IPS DF 19.7 (cell line): ENCODE measurements around the gene UGT1A8.
"Not testable (repeated sequence)": the region's sequence is repeated elsewhere in the genome, so short reads cannot be mapped to it uniquely, and the experiment has no call there.

Experiments used
- DNase-seq: peaks from one replicate; pipeline ENCODE4 v3.0.0-alpha.2; 2013; ENCODE audit warnings: low read depth, low spot score

UGT1A8 gene

DNA sequence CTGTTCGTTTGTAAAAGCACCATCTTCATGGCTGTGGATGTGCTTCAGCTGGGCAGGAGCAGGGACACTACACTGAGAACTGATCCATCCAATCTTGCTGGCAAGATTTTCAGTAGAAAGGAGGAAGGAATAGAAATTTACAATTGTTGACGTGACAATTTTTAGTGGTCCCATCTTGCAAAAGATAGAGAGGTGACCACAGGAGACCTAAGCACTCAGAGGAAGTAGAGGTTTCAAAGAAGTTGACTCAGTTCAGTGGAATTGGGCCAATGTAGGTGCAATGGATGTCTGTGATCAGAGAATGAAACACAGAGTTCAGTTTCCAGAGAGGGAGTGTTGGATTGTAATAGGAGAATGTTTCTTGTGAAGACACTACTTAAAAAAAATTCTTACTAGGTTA, 96.7 kb downstream of the UGT1A8 start:
- no peak for DNase-seq

DNA sequence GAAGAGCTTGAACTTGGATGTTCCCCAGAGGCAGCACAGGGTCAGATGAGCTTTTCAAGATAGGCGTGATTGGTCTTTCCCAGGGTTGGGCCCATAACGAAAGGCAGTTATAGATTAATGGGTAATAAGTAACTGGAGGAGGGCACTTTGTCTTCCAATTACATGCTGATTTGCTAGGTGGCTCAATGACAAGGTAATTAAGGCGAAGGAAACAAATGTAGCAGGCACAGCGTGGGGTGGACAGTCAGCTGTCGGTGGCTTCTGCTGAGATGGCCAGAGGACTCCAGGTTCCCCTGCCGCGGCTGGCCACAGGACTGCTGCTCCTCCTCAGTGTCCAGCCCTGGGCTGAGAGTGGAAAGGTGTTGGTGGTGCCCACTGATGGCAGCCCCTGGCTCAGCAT, 101.1 kb downstream of the UGT1A8 start, which contains the start of gene UGT1A4:
Gene UGT1A4, plus strand, starts transcription at position 185 of the 400 bp plus-strand sequence. Its CDS starts 85 bp downstream, at position 270.
- DNase-seq, result no peak

DNA sequence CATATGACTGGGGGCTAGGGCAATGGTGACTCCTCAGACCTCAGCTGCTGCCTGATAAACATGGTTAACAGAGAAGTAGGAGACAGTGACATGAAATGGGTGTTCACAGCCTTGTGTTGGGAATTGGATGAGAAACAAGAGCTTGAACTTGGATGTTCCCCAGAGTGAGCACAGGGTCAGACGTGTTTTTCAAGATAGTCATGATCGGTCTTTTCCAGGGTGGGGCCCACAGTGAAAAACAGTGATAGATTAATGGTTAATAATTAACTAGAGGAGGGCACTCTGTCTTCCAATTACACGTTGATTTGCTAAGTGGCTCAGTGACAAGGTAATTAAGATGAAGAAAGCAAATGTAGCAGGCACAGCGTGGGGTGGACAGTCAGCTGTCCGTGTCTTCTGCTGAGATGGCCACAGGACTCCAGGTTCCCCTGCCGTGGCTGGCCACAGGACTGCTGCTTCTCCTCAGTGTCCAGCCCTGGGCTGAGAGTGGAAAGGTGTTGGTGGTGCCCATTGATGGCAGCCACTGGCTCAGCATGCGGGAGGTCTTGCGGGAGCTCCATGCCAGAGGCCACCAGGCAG, 111.4 kb downstream of the UGT1A8 start, which contains the start of gene UGT1A3:
Gene UGT1A3, plus strand, starts transcription at position 320 of the 579 bp plus-strand sequence. Its CDS starts 85 bp downstream, at position 405.
- no peak for DNase-seq

DNA sequence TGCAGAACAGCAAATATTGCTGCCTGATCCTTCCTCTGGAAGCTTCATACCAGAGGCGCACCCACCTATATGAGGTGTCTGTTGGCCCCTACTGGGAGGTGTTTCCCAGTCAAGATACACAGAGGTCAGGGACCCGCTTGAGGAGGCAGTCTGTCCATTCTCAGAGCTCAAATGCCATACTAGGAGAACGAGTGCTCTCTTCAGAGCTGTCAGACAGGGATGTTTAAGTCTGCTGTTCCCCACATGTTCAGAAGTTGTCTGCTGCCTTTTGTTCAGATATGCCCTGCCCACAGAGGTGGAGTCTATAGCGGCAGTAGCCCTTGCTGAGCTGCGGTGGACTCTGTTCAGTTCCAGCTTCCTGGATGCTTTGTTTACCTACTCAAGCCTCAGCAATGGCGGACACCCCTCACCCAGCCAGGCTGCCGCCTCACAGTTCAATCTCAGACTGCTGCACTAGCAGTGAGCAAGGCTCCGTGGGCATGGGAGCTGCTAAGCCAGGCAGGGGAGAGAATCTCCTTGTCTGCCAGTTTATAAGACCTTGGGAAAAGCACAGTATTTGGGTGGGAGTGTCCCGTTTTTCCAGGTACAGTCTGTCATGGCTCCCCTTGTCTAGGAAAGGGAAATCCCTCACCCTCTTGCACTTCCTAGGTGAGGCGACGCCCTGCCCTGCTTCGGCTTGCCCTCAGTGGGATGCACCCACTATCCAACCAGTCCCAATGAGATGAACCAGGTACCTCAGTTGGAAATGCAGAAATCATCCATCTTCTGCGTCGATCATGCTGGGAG, 119.6 kb downstream of the UGT1A8 start:
- DNase-seq, result not testable (repeated sequence)

DNA sequence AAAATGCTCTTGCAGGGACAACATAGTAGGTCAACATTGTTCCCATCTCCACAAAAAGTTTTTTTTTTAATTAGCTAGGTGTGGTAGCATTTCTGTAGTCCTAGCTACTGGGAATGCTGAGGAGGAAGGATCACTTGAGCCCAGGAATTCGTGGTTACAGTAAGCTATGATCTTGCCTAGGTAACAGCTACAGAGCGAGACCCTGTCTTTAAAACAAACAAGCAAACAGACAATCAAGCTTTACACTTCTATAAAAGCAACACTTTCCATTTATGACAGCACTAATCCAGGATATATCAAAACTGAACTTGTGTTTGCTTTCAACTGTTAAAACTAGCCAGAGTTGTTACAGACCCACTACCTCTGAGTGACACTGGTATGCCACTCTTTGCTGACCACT, 123.4 kb downstream of the UGT1A8 start:
- no peak for DNase-seq

DNA sequence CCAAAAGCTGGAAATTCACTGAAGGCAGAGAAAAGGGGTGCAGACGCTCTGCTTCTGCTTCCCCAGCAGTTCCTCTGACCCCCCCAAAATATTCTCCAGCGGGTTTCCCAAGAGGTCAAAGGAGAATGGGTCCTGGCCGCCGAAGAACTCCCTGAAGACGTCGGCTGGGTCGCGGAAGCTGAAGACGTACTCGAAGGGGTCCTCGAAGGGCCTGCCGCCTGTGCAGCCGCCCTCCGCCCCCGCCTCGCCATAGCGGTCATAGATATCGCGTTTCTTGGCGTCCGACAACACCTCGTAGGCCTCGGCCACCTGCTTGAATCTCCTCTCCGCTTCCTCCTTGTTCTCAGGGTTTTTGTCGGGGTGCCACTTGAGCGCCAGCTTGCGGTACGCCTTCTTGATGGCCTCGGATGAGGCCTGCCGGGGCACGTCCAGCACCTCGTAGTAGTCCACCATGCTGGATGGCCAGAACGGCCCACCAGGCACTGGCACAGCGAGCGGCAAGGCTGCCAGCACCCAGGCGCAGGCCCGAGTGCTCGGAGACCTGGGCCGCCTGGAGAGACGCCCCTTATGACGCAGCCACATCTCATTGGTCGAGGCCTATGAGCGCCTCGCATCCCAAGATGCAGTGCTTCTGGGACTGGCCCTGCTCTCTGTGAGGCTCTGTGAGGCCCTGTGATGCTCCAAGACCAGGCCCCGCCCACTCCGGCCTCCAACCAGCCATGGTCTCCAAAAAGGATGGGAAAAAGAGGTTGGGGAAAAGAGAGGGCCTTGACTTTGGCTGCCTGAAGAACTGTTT, 126.2 kb downstream of the UGT1A8 start:
- no peak for DNase-seq

DNA sequence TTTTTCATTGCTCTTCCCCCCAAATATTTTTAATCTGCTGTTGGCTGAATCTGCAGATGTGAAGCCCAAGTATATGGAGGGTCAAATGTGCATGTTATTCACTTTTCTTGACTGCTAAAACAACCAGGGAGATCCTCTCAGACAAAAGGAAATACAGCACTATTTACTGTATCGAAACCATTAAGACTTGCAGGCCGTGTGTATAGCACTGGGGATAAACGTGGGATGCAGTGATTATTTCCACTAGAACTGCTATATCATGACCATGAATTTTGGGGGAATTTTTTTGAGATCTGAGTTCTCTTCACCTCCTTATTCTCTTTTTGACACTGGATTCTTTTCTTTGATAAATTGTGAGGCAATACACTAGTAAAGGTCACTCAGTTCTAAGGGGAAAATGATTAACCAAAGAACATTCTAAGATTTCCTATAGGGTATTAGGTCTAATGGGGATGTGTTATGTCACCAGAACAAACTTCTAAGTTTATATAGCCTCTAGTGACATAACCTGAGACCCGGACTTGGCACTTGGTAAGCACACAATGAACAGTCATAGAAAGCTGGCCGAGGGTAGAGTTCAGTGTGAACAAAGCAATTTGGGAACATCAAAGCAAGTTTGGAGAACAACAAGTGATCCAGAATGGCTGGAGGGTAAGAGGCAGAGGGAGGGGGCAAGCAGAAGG, 127.8 kb downstream of the UGT1A8 start:
- no peak for DNase-seq

DNA sequence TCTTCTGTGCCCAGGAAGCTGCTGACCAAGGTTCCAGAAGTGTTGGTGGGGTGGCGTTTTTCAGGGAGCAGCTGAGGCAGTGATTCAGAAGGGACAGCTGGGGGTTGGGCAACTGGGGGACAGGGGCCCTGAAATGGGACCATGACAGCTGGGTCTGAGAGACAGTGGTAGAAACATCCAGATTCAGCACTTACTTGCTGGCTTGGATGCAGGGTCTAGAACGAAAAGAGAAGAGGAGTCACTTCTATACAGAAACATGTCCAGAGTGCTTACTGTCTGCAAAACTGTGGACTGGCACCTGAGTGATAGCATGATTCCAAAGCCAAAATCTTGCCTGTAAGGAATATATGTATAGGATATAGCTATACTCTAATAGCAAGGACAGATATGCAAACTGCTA, 128.4 kb downstream of the UGT1A8 start:
- not testable (repeated sequence) for DNase-seq

DNA sequence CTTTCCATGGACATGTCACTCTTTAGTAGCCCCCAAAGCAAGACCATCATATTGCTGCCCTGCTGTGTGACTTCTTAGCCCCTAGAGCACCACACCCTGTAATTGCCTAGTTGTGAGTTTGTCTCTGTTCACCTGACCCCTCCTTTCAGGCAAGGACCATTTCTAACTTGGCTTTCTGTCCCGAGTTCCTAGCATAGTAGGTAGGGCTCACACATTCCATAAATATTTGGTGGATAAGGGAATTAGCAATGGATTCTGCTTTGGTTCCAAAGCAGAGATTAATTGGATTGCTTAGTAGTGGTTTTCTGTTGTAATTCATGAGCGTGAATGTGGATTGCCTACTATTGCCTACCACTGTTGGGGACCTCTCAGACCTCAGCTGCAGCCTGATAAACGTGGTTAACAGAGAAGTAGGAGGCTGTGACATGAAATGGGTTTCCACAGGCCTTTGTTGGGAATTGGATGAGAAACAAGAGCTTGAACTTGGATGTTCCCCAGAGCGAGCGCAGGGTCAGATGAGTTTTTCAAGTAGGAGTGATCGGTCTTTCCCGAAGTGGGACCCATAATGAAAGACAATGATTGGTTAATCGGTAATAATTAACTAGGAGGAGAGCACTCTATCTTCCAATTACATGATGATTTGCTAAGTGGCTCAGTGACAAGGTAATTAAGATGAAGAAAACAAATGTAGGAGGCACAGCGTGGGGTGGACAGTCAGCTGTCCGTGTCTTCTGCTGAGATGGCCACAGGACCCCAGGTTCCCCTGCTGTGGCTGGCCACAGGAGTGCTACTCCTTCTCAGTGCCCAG, 129.2 kb downstream of the UGT1A8 start:
- DNase-seq, result no peak

DNA sequence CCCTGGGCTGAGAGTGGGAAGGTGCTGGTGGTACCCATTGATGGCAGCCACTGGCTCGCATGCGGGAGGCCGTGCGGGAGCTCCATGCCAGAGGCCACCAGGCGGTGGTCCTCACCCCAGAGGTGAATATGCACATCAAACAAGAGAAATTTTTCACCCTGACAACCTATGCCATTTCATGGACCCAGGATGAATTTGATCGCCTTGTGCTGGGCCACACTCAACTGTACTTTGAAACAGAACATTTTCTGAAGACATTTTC, 129.8 kb downstream of the UGT1A8 start:
- no peak for DNase-seq

DNA sequence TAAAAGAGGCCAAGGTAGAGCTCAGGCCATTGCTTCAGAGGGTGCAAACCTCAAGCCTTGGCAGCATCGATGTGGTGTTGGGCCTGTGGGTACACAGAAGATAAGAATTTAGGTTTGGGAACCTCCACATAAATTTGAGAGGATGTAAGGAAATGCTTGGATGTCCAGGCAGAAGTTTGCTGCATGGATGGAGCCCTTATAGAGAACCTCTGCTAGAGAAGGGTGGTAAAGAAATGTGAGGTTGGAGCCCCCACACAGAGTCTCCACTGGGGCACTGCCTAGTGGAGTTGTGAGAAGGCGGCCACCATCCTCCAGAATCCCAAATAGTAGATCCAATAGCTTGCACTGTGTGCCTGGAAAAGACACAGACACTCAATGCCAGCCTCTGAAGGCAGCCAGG, 133.3 kb downstream of the UGT1A8 start:
- DNase-seq, result not testable (repeated sequence)

DNA sequence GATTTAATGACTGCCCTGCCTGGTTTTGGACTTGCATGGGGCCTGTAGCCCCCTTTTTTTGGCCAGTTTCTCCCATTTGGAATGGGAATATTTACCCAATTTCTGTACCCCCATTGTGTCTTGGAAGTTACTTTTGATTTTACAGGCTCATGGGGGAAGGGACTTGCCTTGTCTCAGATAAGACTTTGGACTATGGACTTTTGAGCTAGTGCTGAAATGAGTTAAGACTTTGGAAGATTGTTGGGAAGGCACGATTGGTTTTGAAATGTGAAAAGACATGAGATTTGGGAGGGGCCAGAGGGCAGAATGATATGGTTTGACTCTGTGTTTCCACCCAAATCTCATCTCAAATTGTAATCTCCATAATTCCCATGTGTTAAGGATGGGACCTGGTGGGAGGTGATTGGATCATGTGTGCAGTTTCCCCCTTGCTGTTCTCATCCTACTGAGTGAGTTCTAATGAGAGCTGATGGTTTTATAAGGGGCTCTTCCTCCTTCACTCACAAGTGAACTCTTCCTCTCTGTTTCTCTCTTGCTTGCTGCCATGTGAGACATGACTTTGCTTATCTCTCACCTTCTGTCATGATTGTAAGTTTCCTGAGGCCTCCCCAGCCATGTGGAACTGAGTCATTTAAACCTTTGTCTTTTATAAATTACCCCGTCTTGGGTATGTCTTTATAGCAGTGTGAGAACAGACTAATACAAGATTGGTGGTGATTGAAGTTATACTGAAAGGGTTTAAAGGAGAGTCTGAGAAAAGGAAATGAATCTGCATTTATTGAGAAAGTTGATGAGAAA, 134.0 kb downstream of the UGT1A8 start:
- DNase-seq, result not testable (repeated sequence)

DNA sequence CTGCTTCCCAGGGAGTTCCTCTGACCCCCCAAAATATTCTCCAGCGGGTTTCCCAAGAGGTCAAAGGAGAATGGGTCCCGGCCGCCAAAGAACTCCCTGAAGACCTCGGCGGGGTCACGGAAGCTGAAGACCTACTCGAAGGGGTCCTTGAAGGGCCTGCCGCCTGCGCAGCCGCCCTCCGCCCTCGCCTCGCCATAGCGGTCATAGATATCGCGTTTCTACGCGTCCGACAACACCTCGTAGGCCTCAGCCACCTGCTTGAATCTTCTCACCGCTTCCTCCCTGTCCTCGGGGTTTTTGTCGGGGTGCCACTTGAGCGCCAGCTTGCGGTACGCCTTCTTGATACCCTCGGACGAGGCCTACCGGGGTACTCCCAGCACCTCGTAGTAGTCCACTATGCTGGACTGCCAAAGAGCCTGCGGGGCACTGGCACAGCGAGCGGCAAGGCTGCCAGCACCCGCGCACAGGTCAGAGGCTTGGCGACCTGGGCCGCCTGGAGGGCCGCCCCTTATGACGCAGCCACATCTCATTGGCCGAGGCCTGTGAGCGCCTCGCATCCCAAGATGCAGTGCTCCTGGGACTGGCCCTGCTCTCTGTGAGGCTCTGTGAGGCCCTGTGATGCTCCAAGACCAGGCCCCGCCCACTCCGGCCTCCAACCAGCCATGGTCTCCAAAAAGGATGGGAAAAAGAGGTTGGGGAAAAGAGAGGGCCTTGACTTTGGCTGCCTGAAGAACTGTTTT, 137.6 kb downstream of the UGT1A8 start:
- DNase-seq, result no peak

DNA sequence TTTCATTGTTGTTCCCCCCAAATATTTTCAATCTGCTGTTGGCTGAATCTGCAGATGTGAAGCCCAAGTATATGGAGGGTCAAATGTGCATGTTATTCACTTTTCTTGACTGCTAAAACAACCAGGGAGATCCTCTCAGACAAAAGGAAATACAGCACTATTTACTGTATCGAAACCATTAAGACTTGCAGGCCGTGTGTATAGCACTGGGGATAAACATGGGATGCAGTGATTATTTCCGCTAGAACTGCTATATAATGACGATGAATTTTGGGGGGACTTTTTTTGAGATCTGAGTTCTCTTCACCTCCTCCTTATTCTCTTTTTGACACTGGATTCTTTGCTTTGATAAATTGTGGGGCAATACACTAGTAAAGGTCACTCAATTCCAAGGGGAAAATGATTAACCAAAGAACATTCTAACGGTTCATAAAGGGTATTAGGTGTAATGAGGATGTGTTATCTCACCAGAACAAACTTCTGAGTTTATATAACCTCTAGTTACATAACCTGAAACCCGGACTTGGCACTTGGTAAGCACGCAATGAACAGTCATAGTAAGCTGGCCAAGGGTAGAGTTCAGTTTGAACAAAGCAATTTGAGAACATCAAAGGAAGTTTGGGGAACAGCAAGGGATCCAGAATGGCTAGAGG, 139.1 kb downstream of the UGT1A8 start:
- DNase-seq, result no peak

DNA sequence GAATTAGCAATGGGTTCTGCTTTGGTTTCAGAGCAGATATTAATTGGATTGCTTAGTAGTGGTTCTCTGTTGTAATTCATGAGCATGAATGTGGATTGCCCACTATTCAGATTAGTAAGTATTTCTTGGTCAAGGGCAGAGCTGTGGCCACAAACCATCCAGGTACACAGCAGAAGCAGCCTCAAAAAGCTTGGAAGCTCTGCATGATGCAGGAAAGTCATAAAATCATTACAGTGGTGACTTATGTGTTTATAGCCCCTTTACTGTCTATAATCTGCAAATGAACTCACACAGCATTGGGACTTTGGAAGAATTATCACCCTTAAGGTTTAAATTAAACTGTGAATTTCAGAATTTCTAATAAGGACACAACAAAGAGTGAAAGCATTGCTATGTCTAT, 140.7 kb downstream of the UGT1A8 start:
- DNase-seq, result no peak

DNA sequence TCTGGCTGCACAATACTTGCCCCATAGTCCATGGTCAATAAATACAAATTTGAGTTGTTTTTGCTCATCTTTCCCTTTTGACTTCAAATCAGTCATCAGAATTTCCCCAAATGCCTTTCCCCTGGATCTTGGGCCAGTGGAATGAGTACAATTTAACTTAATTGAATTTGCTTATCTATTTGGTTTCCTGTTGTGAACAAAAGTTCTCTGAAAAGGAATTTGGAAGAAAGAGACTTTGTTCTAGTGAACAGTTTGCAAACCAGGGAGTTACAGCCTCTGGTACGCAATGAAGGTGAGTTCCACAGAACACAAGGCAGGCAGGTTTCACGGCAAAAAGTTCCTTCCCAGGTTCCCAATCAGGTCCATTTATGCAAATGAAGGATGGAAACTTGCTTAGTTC, 141.4 kb downstream of the UGT1A8 start:
- no peak for DNase-seq

DNA sequence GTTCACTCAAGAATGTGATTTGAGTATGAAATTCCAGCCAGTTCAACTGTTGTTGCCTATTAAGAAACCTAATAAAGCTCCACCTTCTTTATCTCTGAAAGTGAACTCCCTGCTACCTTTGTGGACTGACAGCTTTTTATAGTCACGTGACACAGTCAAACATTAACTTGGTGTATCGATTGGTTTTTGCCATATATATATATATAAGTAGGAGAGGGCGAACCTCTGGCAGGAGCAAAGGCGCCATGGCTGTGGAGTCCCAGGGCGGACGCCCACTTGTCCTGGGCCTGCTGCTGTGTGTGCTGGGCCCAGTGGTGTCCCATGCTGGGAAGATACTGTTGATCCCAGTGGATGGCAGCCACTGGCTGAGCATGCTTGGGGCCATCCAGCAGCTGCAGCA, 142.6 kb downstream of the UGT1A8 start, which contains the start of gene UGT1A1:
Gene UGT1A1, plus strand, starts transcription at position 228 of the 400 bp plus-strand sequence. Its CDS starts 18 bp downstream, at position 246.
- no peak for DNase-seq

DNA sequence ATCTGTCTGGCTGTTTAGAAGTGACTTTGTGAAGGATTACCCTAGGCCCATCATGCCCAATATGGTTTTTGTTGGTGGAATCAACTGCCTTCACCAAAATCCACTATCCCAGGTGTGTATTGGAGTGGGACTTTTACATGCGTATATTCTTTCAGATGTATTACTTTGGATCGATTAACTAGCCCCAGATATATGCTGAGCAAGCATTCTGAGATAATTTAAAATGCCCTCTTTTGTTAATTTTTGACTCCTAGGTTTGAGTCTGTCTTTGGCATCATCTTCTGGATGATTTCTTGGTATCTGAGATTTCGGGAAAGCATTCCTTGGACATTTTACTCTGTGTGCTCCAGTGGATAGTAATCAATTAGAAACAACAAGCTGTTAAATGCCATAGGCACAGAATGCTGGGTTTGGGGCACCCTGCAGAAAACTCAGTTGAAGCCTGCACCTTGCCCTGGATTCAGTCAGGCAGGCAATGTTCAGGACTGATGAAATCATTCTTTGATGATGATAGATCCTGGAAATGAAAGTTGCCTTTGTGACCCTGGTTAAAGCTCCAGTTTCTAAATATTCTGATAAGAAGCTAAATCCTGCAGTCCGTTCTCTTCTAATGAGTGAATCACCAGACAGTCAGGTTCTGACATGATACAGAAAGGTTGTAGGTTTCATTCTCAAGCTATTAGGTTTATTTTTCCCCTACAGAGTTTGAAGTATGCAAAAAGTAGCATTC, 143.8 kb downstream of the UGT1A8 start:
- DNase-seq, result no peak
